HG02588 (cell line): ENCODE results near the gene CSNK1A1.

Experiments used
- ATAC-seq: cut with Tn5 transposase; IDR thresholded peaks from one replicate; pipeline ENCODE4 v1.9.1; 2021; ENCODE audit warnings: mild to moderate bottlenecking, moderate library complexity; ENCODE audit not compliant: unreplicated experiment

Gene CSNK1A1

DNA sequence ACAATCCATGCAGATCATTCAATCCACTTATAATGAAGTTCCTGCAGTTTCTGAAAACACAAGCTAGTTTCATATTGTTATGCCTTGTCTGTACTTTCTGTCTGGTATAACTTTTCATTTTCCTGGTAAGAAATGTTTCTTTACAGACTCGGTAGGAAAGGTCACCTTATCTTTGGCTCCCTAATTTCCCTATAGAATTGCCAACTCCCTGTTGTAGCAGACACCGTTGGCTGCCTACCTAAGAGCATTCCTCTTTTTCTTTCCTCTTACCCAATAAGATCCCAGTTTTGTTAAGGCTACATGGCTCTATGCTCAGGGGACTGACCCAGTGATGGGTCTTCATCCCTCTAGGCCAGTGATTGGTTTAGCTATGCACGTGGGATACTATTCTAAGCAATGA is 23.9 kb upstream of the CSNK1A1 start:
- ATAC-seq: no peak

- no peak for ATAC-seq
Measured at GRCh38 chr5:149572576-149573231, 21.5 kb upstream of the CSNK1A1 start.

DNA sequence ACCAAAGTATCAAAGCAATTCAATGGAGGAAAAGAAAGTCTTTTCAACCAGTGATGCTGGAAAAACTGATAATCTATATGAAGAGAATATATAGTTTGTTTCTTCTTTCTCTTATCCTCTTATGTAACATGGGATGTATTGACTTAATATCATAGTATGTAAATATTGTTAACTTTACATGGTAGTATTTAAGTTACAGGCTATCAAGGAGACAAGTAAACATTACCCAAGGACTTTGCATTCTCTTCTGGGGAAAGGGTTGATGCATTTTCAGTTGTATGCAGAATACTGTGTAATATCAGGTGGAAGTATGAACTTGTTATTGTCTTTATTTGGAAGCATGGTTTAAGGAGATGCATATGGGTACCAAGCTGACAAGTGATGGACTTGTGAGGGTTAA is 20.9 kb upstream of the CSNK1A1 start:
- no peak for ATAC-seq

DNA sequence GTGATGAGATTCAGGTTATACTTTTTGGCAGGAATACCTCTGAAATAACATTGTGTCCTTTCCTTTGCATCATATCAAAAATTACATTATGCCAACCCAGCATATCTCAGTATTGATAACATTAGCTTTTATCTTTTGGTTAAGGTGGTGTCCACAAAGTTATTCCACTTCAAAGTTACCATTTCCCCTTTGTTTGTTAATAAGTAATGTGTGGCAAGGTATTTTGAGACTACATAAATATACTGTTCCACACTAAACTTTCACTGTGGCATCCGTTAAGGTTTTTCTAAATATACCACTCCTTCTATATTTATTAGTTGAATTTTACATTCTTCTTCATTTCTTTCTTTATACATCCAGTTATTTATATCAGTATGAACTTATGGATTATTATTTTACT is 16.0 kb upstream of the CSNK1A1 start:
- no peak for ATAC-seq

GRCh38 chr5:149564542-149565140 is 13.4 kb upstream of the CSNK1A1 start:
- ATAC-seq: peak; percentile 91

DNA sequence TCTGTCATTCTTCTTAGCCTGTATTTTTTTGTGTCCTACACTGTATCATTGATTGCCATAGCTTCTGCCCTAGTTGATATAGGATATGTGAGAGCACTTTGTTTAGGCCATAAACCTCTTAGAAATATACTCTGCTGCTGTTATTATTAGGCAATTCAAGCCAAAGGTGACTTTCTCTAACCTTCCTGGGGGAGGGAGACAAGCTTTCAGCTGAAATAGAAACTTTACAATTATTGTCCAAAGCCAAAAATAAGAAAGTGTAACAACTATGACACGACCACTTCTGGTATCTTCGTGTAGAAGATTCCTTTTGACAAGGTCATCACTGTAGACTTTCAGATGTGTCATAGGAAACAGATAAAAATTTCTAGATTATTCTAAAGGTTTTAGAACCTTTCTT is 12.2 kb upstream of the CSNK1A1 start:
- no peak for ATAC-seq

- no peak for ATAC-seq
Measured at GRCh38 chr5:149561848-149562247, 10.6 kb upstream of the CSNK1A1 start.

GRCh38 chr5:149559706-149560105 is 8.5 kb upstream of the CSNK1A1 start:
- no peak for ATAC-seq

DNA sequence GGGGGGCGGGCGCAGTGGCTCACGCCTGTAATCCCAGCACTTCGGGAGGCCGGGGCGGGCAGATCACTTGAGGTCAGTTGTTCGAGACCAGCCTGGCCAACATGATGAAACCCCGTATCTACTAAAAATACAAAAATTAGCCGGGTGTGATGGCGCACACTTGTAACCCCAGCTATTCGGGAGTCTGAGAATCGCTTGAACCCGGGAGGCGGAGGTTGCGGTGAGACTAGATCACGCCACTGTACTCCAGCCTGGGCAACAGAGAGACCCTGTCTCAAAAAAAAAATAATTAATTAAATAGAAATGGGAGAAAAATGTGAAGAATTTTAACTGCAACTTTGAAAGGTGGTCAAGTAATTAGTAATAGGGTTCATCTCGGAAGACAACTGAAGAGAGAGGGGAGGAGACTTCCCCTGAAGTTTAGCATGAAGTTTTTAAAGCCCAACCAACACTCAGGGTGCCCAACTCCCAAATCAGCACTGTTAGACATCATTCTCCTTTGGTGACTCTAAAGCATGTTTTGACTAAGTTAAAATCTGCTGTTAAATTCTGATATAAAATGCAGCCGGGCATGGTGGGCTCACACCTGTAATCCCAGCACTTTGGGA is 1.4 kb upstream of the CSNK1A1 start:
- ATAC-seq: no peak

DNA sequence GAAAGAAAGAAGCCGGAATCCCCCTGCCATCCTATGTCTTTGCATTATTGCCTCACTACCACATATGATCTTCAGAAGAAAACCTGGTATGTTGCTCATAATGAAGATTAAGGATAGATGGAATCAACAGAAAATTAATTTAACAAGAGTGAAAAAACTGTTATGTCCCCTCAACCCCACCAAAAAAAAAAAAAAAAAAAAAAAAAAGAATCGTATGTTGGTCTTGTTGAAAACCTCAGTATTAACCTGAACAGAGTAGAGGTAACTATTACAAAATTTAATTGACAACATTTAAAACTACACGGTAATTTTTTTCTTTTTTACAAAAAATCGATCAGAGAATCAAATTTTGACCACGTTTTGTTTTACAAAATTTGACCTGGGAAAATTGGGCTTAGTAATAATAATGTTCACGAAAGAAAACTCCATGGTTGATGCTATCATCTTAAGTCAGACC is 827 bp upstream of the CSNK1A1 start:
- no peak for ATAC-seq

- peak; percentile 1 for ATAC-seq
Measured at GRCh38 chr5:149550594-149551226, 529 bp downstream of the CSNK1A1 start.

GRCh38 chr5:149550268-149550583 is 1.0 kb downstream of the CSNK1A1 start:
- no peak for ATAC-seq

GRCh38 chr5:149549461-149550267 is 1.6 kb downstream of the CSNK1A1 start:
- peak; percentile 22 for ATAC-seq

DNA sequence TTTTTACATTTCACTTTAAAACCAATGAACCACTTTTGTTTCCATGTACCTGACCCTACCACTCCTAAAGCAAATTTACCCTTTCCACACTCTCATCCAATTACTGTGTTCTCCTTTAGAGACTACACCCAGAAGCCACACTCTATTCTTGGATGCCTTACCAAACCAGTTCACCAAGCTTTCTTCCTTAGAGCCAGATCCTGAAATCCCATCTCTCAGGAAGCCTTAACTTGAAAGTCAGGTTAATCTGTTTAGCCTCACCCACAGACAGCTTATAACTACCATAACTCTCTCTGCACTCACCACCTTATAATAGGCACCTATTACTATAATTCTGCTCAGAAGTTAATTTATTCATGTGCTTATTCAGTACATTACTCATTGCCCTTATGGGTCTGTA is 4.3 kb downstream of the CSNK1A1 start:
- no peak for ATAC-seq

DNA sequence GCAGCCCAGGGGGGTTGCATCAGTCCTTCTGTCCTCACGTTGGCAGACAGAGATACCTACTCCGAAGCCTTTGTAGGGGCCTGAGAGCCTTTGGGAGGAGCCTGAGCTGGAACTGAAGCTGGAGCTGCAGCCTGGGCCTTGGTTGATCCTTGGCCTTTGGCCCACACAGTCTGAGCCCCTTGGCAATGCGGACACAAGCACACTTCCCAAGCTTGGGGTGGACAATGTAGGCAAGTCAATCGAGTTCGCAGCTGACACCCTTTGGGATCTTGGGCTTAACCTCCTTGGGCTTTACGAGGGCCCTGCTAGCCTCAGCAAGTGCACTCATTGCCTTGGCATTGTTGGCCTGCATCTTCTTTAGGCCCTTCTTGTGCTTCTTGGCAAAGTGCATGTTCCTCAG is 5.9 kb downstream of the CSNK1A1 start:
- ATAC-seq: no peak

DNA sequence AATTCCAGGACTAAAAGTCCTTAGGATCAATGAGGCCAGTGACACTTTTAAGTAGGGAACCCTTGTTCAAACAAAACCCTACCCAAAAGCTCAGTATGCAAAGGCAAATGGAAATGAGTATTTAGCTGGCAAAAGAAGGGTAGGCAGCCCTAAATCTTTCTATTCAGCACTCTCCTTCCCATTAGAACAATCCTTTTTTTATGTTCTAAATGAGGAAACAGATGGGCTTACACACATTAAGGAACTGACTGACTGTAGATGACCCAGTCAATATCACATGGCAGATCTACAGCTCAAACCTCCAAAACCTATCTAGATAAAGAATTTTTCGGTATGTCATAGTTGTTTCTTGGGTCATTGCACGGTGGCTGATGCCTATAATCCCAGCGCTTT is 7.2 kb downstream of the CSNK1A1 start:
- no peak for ATAC-seq

- ATAC-seq: no peak
Measured at GRCh38 chr5:149543361-149544027, 7.7 kb downstream of the CSNK1A1 start.

DNA sequence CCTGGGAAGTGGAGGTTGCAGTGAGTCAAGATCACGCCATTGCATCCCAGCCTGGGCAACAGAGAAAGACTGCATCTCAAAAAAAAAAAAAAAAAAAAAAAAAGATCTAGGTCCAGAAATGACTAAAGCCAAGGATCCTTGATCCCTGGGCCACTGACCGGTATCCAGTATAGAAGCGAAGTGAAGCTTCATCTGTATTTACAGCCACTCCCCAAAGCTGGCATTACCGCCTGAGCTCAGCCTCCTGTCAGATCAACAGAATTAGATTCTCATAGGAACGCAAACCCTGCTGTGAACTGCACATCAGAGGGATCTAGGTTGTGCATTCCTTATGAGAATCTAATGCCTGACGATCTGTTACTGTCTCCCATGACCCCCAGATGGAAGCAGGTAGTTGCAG is 9.3 kb downstream of the CSNK1A1 start:
- ATAC-seq: no peak

DNA sequence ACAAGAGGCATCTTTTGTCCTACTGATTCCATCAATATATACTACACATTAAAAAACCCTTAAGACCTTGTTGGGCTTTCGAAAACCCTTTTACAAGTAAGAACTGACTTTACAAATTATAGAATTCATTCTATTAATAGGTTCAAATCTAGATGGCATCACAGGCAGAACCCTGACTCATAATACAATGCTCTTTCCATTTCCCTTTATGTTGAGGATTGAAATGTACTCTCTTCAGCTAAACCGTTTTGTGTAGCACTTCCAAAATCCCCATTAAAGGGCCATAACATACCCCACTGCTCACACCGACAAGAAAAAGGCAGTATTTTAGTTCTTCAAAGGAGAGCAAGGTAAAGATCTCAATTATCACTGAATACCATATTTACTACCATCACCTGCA is 11.2 kb downstream of the CSNK1A1 start:
- ATAC-seq: no peak

GRCh38 chr5:149537374-149537975 is 13.8 kb downstream of the CSNK1A1 start:
- no peak for ATAC-seq
